MM.1S (cell line): ENCODE measurements around the gene ADAMTSL1.

Experiments
- DNase-seq: peaks from one replicate; pipeline ENCODE4 v3.0.0-alpha.2; 2015
- H2AFZ ChIP-seq: fragments of 300-600 bp; sonication (generic); 2 replicates; pipeline ENCODE4 v1.6.0; 2016; ENCODE audit warnings: antibody characterized with exemption, low read length
- H3F3A ChIP-seq: fragments of 300-600 bp; sonication (generic); 2 replicates; pipeline ENCODE4 v1.6.1; 2016; ENCODE audit warnings: mild to moderate bottlenecking, antibody characterized with exemption, low read length, moderate library complexity, mixed read lengths; ENCODE audit not compliant: insufficient read depth
- H3K27ac ChIP-seq: fragments of 300-600 bp; sonication (generic); 2 replicates; pipeline ENCODE4 v1.5.1; 2016; ENCODE audit warnings: mild to moderate bottlenecking, low read length
- H3K27me3 ChIP-seq: fragments of 300-600 bp; sonication (generic); replicated peaks from 2 replicates; pipeline ENCODE4 v1.6.0; 2016; ENCODE audit warnings: low read length; ENCODE audit not compliant: insufficient read depth
- H3K36me3 ChIP-seq: fragments of 300-600 bp; sonication (generic); replicated peaks from 2 replicates; pipeline ENCODE4 v1.6.1; 2016; ENCODE audit warnings: mild to moderate bottlenecking, low read length, mixed read lengths; ENCODE audit not compliant: insufficient read depth
- H3K4me1 ChIP-seq: fragments of 300-600 bp; sonication (generic); 2 replicates; pipeline ENCODE4 v1.6.1; 2016; ENCODE audit warnings: low read length, mixed read lengths
- H3K4me2 ChIP-seq: fragments of 300-600 bp; sonication (generic); 2 replicates; pipeline ENCODE4 v1.6.0; 2016; ENCODE audit warnings: low read depth, low read length
- H3K4me3 ChIP-seq: fragments of 300-600 bp; sonication (generic); 2 replicates; pipeline ENCODE4 v1.5.1; 2016; ENCODE audit warnings: low read length, mixed read lengths
- H3K79me2 ChIP-seq: fragments of 300-600 bp; sonication (generic); 2 replicates; pipeline ENCODE4 v1.6.1; 2016; ENCODE audit warnings: mixed run types, low read length, mixed read lengths
- H3K9ac ChIP-seq: fragments of 300-600 bp; sonication (generic); 2 replicates; pipeline ENCODE4 v1.6.1; 2016; ENCODE audit warnings: low read length, mixed read lengths
- H3K9me2 ChIP-seq: fragments of 300-600 bp; sonication (generic); replicated peaks from 2 replicates; pipeline ENCODE4 v1.6.1; 2016; ENCODE audit warnings: mild to moderate bottlenecking, low read length, mixed read lengths; ENCODE audit not compliant: insufficient read depth
- H3K9me3 ChIP-seq: fragments of 300-600 bp; sonication (generic); replicated peaks from 2 replicates; pipeline ENCODE4 v1.6.1; 2016; ENCODE audit warnings: mild to moderate bottlenecking, low read length, mixed read lengths; ENCODE audit not compliant: insufficient read depth
- H4K20me1 ChIP-seq: fragments of 300-600 bp; sonication (generic); 2 replicates; pipeline ENCODE4 v1.6.1; 2016; ENCODE audit warnings: mild to moderate bottlenecking, low read length, moderate library complexity, mixed read lengths; ENCODE audit not compliant: insufficient read depth
- EZH2 ChIP-seq: fragments of 300-600 bp; sonication (generic); optimal IDR thresholded peaks from 2 replicates; pipeline ENCODE3; 2017; ENCODE audit warnings: low read depth, mild to moderate bottlenecking, antibody characterized with exemption, low read length, mixed read lengths
- EZH2phosphoT487 ChIP-seq: fragments of 300-600 bp; sonication (generic); IDR thresholded peaks from 2 replicates; pipeline ENCODE4 v1.6.1; 2018; ENCODE audit warnings: antibody characterized with exemption, low read length
- TF ChIP-seq, protein P1 (sequence below): fragments of 300-600 bp; sonication (generic); IDR thresholded peaks from 2 replicates; pipeline ENCODE4 v1.5.1; 2016; ENCODE audit warnings: antibody characterized with exemption, low read length, mixed read lengths

Gene ADAMTSL1

GRCh38 chr9:18951936-18952335, 478.0 kb downstream of the ADAMTSL1 start:
- Histone ChIP-seq H3K27me3 (no peaks in the 10 kb centered on the region), H4K20me1 (no peaks in the 10 kb centered on the region), H3K4me3 (no peak overlapping the region), H3K4me2 (no peak overlapping the region), H3F3A (no peaks in the 10 kb centered on the region), H3K9me2 (no peaks in the 10 kb centered on the region), H2AFZ (no peak overlapping the region), H3K79me2 (no peaks in the 10 kb centered on the region), H3K27ac (no peak overlapping the region), H3K36me3 (no peaks in the 10 kb centered on the region), H3K4me1 (no peaks in the 10 kb centered on the region), H3K9ac (no peak overlapping the region), H3K9me3 (no peaks in the 10 kb centered on the region)
- DNase-seq, result no peak
- no peak for TF ChIP-seq EZH2
- TF ChIP-seq EZH2phosphoT487, result no peak
- TF ChIP-seq, protein P1, sequence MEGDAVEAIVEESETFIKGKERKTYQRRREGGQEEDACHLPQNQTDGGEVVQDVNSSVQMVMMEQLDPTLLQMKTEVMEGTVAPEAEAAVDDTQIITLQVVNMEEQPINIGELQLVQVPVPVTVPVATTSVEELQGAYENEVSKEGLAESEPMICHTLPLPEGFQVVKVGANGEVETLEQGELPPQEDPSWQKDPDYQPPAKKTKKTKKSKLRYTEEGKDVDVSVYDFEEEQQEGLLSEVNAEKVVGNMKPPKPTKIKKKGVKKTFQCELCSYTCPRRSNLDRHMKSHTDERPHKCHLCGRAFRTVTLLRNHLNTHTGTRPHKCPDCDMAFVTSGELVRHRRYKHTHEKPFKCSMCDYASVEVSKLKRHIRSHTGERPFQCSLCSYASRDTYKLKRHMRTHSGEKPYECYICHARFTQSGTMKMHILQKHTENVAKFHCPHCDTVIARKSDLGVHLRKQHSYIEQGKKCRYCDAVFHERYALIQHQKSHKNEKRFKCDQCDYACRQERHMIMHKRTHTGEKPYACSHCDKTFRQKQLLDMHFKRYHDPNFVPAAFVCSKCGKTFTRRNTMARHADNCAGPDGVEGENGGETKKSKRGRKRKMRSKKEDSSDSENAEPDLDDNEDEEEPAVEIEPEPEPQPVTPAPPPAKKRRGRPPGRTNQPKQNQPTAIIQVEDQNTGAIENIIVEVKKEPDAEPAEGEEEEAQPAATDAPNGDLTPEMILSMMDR, result no peak

DNA sequence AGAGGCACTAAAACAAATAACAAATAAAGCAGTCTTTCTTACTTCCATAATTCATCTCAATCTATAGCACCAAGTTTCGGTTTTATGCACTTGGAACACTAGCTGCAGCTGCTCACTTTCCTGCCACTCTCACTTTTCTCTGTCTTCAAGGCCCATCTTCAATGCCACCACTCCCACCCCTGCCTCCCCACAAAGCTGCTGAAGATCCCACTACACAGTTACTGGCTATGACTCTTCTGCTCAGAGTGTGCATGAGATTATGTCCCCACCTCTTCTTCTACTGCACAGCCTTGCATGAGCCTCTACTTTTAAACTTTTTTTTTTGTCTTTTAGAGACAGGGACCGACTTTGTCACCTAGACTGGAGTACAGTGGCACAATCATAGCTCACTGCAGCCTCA, 481.7 kb downstream of the ADAMTSL1 start:
- H3K4me2 ChIP-seq, result no peak overlapping the region
- H3K27me3 ChIP-seq, result no peaks in the 10 kb centered on the region
- H3K9me3 ChIP-seq, result no peaks in the 10 kb centered on the region
- no peaks in the 10 kb centered on the region for H3K79me2 ChIP-seq
- no peaks in the 10 kb centered on the region for H3F3A ChIP-seq
- no peaks in the 10 kb centered on the region for H3K9me2 ChIP-seq
- no peaks in the 10 kb centered on the region for H3K4me1 ChIP-seq
- H3K27ac ChIP-seq, result no peak overlapping the region
- TF ChIP-seq EZH2 (no peak), EZH2phosphoT487 (no peak)
- TF ChIP-seq, protein P1, result no peak
- DNase-seq, result no peak
- no peak overlapping the region for H2AFZ ChIP-seq
- no peak overlapping the region for H3K4me3 ChIP-seq
- no peaks in the 10 kb centered on the region for H4K20me1 ChIP-seq
- no peak overlapping the region for H3K9ac ChIP-seq
- no peaks in the 10 kb centered on the region for H3K36me3 ChIP-seq
